Esophagus (tissue), 2 donors: ENCODE measurements around the gene RNF144A. TPM values are rescaled to one million over a fixed set of nuclear protein-coding genes. Genes with fewer than 3 reads are reported as not detected.

Experiments used
- H3K27ac ChIP-seq, 2 donors: one replicate each; pipeline ENCODE4 v1.5.1; 2013; ENCODE audit warnings: low read depth in 2 of 2, mild to moderate bottlenecking in 2 of 2, inconsistent platforms in 1 of 2, low read length in 1 of 2, moderate library complexity in 1 of 2
- H3K27me3 ChIP-seq, 2 donors: one replicate each; pipeline ENCODE4 v1.6.1; 2013; ENCODE audit warnings: low read length in 2 of 2, control low read depth in 1 of 2, mild to moderate bottlenecking in 1 of 2; ENCODE audit not compliant: insufficient read depth in 2 of 2, control insufficient read depth in 1 of 2
- H3K36me3 ChIP-seq, 2 donors: one replicate each; pipeline ENCODE4 v1.6.1; 2013; ENCODE audit warnings: low read length in 1 of 2; ENCODE audit not compliant: control insufficient read depth in 2 of 2, insufficient read depth in 2 of 2
- H3K4me1 ChIP-seq, 2 donors: one replicate each; pipeline ENCODE4 v1.6.1; 2013; ENCODE audit warnings: low read length in 1 of 2; ENCODE audit not compliant: control insufficient read depth in 2 of 2, insufficient read depth in 2 of 2
- H3K4me3 ChIP-seq, 2 donors: one replicate each; pipeline ENCODE4 v1.5.1; 2013; ENCODE audit warnings: low read length in 2 of 2, mild to moderate bottlenecking in 2 of 2, low read depth in 1 of 2, moderate library complexity in 1 of 2
- H3K9me3 ChIP-seq, 2 donors: one replicate each; pipeline ENCODE4 v1.6.1; 2013; ENCODE audit warnings: mild to moderate bottlenecking in 2 of 2, low read depth in 1 of 2, low read length in 1 of 2, moderate library complexity in 1 of 2; ENCODE audit not compliant: control insufficient read depth in 2 of 2, insufficient read depth in 1 of 2
- WGBS, 2 donors: extraction: QIAGEN DNeasy Blood & Tissue Kit; methylation state at CpG; one replicate each; pipeline ENCODE4 v1.1.7; 2013; 5-methylcytosine and 5-hydroxymethylcytosine counted together
- polyA plus RNA-seq, 2 donors: library from polyadenylated mRNA; stranded (reverse); fragments of 200-250 nt; gene quantifications; one replicate each; pipeline ENCODE4 v1.2.3, GENCODE V29; 2013
- donor health status: healthy with polysubstance abuse.
- donor health status: Bipolar disorder and iron deficiency.

Gene RNF144A
- polyA plus RNA-seq, 2 donors = 2.0 to 2.4 TPM

DNA sequence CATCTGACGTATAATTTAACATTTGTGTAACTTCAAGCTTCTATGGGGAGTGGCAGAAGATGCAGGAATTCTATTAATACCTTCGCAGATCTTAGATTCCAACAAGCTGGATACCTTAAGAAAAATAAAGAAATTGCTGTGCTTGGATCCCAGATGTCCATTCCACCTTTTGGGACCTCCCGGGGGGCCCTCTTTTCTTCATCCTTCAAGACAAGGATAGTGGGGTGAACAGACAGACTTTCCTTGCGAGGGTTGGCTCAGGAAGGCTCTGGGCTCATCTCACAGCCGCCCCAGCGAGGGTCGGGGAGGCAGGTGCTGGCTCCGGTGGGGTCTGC, 509 bp upstream of the RNF144A start:
- WGBS, 2 donors = 54% methylated on average over 8 of the region's 8 CpGs
- Histone ChIP-seq H3K9me3 (no peaks in the 10 kb centered on the region), H3K4me3 (peak overlapping the region in 1 of 2 donors; percentile 31), H3K27ac (no peak overlapping the region), H3K36me3 (no peaks in the 10 kb centered on the region), H3K4me1 (peaks cover 4 to 10% of the 10 kb centered on the region in 2 donors), H3K27me3 (no peaks in the 10 kb centered on the region)

DNA sequence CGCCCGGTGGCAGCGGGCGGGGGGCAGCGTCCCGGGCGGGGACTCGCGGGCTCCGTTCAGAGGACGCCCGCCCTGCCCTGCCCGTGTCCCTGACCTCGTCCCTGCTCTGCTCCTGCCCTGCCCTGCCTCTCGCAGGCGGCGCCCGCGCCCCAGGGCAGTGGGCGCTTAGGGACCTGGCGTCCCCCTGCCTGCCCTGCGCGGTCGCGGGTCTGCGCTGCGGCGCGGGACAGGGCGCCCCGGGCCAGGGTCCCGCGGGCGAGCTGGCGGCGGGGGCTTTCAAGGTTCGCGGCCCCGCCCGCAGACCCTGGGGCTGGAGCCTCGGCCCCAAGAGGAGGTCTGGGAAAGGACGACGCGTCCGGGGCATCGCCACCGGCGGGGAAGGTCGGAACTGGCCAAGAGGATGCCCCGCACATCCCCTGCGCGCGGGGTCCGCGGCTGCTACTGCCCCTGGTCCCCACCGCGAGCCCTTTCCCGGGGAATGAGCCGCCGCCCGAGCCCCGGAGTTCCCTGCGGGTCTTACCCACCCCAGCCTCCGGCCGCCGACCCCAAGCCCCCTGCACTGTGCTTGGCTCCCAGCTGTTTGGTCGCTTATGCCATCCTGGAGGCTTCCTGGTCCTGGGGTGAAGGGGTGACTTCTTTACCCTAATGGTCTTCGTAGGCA, 679 bp downstream of the RNF144A start:
- Histone ChIP-seq H3K27ac (peak overlapping the region in 1 of 2 donors; percentile 37), H3K4me1 (peaks cover 4 to 13% of the 10 kb centered on the region in 2 donors), H3K36me3 (no peaks in the 10 kb centered on the region), H3K4me3 (peak overlapping the region; percentile 80 to 81), H3K27me3 (no peaks in the 10 kb centered on the region), H3K9me3 (no peaks in the 10 kb centered on the region)
- 1 to 2% methylated on average over 53 to 68 of the region's 68 CpGs for WGBS, 2 donors

DNA sequence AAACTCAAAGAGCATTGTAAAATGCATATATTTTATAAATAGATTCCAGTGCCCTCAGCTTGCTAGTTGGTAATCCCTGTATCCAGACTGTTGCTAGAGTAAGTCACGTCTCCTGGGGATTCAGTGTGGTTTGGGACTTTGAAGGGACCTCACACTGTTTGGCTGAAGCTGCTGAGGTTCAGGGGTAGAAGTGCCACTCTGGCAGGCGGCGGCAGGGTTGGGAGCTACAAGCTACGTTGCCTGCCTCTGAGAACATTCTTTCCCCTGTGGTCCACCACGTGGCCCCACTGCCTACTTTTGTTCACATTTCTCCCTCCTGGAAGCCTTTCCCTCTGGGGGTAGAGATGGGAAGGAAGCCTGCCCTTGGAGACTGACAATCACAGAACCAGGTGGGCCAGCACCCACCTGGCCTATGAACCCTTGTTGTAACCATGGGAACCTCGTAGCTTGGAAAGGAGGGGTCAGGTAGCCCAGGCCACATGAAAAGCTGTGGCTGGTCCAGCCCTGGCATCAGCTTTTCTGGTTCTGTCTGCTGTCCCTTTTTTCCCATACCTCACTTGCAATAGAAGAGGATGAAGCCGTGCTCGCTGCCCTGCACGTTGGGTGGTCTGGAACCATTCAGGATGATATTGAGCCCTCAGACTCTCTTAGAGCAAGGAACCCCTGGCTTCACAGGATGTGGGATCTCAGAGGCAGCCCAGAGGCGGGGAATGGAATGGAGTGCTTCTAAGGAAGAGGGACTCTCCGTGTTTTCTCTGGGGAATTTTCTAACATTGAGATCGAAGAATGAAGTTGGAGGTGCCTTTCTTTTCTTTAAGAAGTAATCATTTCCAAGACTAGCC, 2.9 kb downstream of the RNF144A start:
- Histone ChIP-seq H3K36me3 (no peaks in the 10 kb centered on the region), H3K4me1 (peaks cover 4 to 13% of the 10 kb centered on the region in 2 donors), H3K9me3 (peaks cover 0 to 3% of the 10 kb centered on the region in 2 donors), H3K27me3 (no peaks in the 10 kb centered on the region), H3K4me3 (no peak overlapping the region), H3K27ac (no peak overlapping the region)
- 77 to 78% methylated on average over 12 of the region's 12 CpGs for WGBS, 2 donors

DNA sequence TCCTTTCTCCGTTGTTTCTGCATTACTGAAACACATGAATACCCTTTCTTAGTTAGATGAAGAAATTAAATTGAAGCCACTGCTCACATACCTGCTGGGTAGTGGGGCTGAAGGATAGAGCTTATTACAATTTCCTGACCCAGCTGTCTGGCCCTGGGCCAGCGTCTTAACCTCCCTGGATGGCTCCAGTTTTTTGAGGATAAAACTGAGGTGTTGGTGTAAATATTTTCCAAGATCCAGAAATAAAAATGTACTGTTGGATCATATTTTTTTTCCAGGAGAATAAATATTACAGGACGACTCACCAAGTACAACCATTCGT, 3.5 kb downstream of the RNF144A start:
- H3K27me3 ChIP-seq = no peaks in the 10 kb centered on the region
- H3K4me1 ChIP-seq = peaks cover 4 to 13% of the 10 kb centered on the region in 2 donors
- H3K36me3 ChIP-seq = no peaks in the 10 kb centered on the region
- H3K27ac ChIP-seq = no peak overlapping the region
- H3K4me3 ChIP-seq = no peak overlapping the region
- H3K9me3 ChIP-seq = peaks cover 0 to 3% of the 10 kb centered on the region in 2 donors
- 78 to 81% methylated on average over 4 of the region's 4 CpGs for WGBS, 2 donors

DNA sequence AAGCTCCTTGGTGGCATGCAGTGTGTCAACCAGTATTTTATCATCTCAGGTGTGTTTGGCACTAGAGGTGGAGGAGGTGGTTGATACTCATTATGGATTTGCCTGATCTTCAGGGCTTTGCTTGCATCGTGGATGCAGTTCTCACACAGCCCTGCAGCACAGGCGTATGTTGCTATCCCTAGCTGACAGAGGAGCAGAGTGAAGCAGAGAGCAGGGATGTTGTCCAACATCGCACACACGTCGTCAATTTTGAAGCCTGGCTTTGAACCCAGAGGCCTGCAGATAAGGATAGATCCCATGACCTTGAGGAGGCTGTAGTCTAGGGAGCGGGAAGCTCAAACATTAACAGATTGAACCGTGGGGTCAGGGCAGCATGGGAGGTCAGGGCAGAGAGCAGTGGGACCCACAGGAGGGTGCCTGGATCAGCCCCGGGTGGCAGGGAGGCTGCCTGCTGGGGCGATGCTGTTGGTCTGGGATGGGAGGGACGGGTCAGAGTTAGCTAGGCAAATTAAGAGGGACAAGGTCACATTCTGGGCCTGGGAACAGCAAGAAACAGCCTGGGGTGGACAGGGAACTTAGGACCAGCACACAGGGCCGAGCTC, 4.2 kb downstream of the RNF144A start:
- Histone ChIP-seq H3K27me3 (no peaks in the 10 kb centered on the region), H3K9me3 (peaks cover 0 to 3% of the 10 kb centered on the region in 2 donors), H3K4me1 (peaks cover 4 to 13% of the 10 kb centered on the region in 2 donors), H3K27ac (no peak overlapping the region), H3K36me3 (no peaks in the 10 kb centered on the region), H3K4me3 (no peak overlapping the region)
- 66 to 77% methylated on average over 11 of the region's 11 CpGs for WGBS, 2 donors

DNA sequence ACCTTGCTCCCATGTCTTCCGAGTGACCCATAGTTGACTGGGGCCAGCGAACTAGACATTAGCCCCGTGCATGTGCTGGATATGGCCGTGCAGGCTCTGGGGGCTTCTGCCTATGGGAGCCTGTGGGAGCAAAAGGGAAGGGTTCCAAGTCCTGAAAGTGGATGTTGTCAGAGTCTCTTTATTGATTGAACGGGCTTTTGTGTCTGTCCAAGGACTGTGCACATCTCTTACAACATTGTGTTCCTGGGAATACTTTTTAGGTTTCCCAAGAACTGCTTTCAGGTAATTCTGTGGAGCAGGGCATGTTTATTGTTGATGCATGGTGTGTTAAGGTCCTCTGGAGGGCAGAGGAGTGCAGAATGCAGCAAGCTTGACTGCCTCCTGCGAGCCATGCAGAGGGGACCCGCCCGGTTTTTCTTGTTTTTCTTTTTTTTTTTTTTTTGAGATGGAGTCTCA, 5.0 kb downstream of the RNF144A start:
- Histone ChIP-seq H3K4me3 (no peak overlapping the region), H3K27me3 (no peaks in the 10 kb centered on the region), H3K27ac (no peak overlapping the region), H3K9me3 (peaks cover 0 to 3% of the 10 kb centered on the region in 2 donors), H3K4me1 (peaks cover 4 to 10% of the 10 kb centered on the region in 2 donors), H3K36me3 (no peaks in the 10 kb centered on the region)
- 61 to 65% methylated on average over 8 of the region's 8 CpGs for WGBS, 2 donors

DNA sequence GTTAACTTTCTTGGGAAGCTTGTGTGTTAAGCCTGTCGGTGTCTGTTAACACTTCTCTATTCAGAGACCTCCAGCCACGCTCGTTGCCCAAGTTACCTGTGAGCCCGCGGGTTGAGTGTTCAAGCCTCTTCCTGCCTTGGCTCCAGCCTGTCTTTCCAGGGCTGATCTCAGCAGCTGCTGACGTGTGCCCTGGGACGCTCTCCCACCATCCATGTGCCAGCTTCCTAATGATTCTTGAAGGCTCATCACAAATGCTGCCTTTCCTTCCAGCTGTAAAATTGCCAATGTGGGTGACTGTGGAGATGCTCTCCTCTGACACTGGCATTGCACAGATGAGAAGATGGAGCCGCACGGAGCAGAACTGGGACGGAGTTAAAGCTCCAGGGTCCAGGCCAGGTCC, 6.1 kb downstream of the RNF144A start:
- Histone ChIP-seq H3K4me1 (peaks cover 4 to 7% of the 10 kb centered on the region in 2 donors), H3K27me3 (no peaks in the 10 kb centered on the region), H3K9me3 (peaks cover 0 to 3% of the 10 kb centered on the region in 2 donors), H3K4me3 (no peak overlapping the region), H3K36me3 (no peaks in the 10 kb centered on the region), H3K27ac (no peak overlapping the region)
- WGBS, 2 donors = 74 to 78% methylated on average over 10 of the region's 10 CpGs

DNA sequence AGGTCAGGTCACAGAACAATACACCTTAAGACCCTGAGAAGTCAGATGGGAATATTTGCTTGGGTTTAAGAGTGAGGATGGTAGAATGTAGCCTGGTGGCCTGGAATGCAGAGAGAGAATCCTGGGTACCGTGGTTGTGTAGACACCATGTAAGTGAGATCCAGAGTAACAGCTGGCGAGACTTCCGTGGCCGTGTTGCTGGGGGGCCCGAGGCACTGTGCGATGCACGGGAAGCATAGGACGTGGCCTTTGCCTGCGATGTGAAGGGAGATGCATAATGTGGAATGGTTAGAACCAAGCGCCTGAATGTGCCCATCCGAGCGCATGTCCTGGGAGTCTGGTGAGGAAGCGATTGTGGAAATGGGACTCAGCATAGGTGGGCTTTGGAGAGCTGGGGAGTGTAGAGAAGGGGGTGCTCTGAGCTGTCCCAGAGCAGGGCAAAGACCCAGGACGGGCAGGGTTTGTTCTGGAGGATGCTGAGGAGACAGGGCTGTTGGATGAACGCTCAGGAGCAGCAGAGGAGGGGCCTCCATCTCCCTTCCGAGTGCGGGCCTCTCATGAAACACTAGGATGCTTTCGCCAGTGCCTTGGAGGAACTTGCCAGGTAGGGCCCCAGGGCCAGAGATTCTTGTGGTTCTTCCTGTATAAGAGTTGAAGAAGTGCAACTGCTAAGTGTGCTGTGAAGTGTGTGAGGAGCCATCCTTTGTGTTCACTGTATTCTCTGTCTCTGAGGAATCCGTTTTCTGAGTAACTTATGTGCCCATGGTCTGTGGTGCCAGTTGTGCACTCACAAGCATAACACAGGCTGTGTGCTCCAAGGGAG, 7.1 kb downstream of the RNF144A start:
- H3K4me1 ChIP-seq = peaks cover 0 to 7% of the 10 kb centered on the region in 2 donors
- WGBS, 2 donors = 93 to 94% methylated on average over 19 of the region's 19 CpGs

DNA sequence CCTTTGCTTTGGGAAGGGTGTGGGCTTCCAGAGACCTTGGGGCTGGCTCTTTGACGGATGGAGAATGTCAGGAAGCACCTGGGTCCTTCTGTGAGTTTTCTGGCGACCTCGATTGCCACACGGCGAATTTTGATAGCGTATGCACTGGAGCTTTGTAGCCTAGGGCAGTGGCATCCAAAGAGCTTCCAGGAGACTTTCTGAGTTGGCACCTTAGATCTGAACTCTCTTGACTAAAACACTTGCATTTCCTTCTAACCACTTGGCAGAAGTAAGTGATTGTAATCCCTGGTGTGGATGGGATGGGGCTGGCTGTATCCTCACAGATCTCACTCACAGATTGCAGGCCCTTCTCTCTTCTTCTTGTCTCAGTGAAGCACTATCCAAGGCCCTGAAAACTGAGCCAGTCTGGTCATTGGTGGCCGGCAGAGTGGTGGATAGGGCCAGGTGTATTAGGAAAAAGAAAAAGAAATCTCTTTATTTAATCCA, 7.8 kb downstream of the RNF144A start:
- Histone ChIP-seq H3K36me3 (no peaks in the 10 kb centered on the region), H3K4me3 (no peak overlapping the region), H3K9me3 (peaks cover 0 to 3% of the 10 kb centered on the region in 2 donors), H3K27me3 (no peaks in the 10 kb centered on the region), H3K27ac (no peak overlapping the region), H3K4me1 (peaks cover 0 to 7% of the 10 kb centered on the region in 2 donors)
- 56 to 60% methylated on average over 7 of the region's 7 CpGs for WGBS, 2 donors

More for the DNA sequence above, 7.1 kb downstream of the RNF144A start:
- Histone ChIP-seq H3K9me3 (peaks cover 0 to 3% of the 10 kb centered on the region in 2 donors), H3K4me3 (no peak overlapping the region), H3K36me3 (no peaks in the 10 kb centered on the region), H3K27me3 (no peaks in the 10 kb centered on the region), H3K27ac (no peak overlapping the region)
